Activated CD8-positive, alpha-beta memory T cell treated with anti-CD3 and anti-CD28 coated beads for 48 hours (primary cell): ENCODE results near the gene NANOS1.

Source experiments
- DNase-seq, 3 experiments: peaks; one replicate each; pipeline ENCODE4 v3.0.0-alpha.2; 2020; ENCODE audit warnings: low read depth in 2 of 3, low spot score in 2 of 3

NANOS1 gene

DNA sequence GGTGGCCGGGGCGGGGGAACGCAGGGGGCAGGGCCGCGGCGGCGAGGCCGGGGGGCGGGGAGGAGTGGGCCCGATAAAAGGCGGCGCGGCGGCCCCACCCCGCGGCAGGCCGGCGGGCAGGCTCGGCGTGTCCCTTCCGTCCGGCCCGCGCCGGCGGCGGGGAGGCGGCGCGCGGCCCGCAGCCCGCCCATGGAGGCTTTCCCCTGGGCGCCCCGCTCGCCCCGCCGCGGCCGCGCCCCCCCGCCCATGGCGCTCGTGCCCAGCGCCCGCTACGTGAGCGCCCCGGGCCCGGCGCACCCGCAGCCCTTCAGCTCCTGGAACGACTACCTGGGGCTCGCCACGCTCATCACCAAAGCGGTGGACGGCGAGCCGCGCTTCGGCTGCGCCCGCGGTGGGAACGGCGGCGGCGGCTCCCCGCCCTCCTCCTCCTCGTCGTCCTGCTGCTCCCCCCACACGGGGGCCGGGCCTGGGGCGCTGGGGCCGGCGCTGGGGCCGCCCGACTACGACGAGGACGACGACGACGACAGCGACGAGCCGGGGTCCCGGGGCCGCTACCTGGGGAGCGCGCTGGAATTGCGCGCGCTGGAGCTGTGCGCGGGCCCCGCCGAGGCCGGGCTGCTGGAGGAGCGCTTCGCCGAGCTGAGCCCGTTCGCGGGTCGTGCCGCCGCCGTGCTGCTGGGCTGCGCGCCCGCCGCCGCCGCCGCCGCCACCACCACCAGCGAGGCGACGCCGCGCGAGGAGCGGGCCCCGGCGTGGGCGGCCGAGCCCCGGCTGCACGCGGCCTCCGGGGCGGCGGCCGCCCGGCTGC, at the start of gene NANOS1:
Gene NANOS1 (plus strand): TSS at position 102 of the 808 bp plus-strand sequence. CDS start 88 bp downstream, at position 190.
- peak in 2 of 3 experiments; percentile 4 to 20 for DNase-seq

- DNase-seq, result no peak
These were observed 49.2 kb upstream of the NANOS1 start for GRCh38 chr10:118980135-118980865.

DNA sequence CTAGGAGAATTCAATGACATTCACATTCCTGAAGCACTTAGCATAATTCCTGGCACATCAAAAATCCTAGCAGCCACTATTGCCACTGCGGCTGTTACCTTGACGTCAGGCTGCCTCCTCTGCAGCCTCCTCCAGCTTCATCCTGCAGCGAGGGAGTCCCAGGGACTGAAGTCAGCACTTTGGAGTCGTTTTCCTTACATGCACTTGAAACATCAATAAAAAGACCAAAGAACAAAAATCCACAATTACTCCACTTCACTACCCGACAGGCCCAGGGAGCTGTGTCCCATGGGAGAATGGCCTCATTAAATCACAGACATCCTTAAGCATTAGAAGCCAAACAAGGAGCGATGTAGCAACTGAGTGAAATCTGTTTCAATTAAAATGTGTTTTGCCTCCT, 48.6 kb upstream of the NANOS1 start:
- no peak for DNase-seq

DNA sequence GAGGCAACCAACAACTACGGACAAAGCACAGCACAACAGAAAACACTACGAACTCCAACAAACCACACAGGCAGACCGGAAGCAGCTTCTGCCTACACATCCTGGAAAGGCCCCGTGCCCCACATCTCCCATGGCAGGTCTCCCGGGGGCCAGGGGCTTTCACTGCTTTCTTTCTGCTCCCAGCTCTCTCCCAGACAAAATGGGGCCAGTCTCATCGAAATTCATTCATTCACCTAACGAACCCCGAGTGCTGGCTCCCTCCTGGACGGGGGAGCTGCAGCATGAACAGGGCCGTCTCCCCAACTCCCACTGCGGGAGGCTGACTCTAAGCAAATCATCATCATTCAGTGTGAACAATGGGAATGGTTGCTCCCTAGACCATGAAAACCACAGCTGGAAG, 47.6 kb upstream of the NANOS1 start:
- no peak for DNase-seq

DNA sequence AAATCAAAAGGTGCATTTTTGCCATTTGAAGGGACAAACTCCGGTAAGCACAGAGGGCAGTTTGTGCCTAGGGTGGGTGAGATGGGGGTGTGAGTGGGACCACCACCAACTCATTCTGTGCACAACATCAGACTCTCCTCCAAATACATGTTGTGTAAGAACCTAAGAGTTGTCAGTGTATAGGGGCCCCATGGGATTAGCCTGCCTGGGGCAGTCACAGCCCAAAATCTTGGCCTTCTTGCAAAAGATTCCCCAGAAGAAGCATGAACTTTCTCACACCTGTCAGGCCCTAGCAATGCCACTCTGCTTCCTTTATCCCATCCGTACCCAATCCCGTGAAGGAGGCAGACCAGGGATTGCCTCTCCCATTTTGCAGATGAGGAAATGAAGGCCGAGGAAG, 47.1 kb upstream of the NANOS1 start:
- DNase-seq, result no peak

- no peak for DNase-seq
These were observed 46.3 kb upstream of the NANOS1 start for GRCh38 chr10:118983263-118983662.

DNA sequence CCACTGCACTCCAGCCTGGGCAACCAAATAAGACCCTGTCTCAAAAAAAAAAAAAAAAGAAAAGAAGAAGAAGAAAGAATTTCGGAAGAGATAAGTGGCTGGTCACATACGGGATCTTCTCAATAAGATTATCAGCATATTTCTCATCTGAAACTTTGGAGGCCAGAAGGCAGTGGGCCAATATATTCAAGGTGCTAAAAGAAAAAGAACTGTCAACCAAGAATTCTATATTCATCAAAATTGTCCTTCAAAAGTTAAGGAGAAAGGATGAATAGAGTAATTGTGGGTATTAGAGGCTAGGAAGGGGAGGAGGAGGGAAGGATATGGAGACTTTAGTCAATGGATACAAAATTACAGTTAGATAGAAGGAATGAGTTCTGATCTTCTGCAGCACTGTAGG, 43.9 kb upstream of the NANOS1 start:
- no peak for DNase-seq

DNA sequence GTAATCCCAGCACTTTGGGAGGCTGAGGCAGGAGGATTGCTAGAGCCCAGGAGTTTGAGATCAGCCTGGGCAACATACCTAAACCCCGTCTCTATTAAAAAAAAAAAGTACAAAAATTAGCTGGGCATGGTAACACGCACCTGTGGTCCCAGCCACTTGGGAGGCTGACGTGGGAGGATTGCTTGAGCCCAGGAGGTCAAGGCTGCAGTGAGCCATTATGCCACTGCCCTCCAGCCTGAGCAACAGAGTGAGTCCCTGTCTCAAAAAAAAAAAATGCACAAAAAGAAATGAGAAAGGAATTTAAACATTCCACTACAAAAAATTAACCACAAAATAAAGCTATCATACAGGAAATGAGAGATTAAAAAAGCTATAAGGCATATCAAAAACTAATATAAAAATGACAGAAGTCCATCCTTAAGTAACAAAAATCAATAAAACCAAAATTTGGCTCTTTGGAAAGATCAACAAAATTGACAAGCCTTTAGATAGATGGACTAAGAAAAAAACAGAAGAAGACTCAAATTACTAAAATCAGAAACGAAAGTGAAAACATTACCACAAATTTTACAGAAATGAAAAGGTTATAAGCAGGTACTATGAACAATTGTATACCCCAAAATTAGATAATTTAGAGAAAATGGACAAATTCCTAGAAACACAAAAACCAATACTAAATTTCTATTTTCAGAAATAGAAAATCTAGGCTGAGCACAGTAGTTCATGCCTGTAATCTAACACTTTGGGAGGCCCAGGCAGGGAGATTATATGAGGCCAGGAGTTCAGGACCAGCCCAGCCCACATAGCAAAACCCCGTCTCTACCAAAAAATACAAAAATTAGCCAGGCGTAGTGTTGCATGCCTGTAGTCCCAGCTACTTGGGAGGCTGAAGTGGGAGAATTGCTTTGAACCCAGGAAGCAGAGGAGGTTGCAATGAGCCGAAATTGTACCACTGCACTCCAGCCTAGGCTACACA, 42.4 kb upstream of the NANOS1 start:
- DNase-seq, result no peak

DNA sequence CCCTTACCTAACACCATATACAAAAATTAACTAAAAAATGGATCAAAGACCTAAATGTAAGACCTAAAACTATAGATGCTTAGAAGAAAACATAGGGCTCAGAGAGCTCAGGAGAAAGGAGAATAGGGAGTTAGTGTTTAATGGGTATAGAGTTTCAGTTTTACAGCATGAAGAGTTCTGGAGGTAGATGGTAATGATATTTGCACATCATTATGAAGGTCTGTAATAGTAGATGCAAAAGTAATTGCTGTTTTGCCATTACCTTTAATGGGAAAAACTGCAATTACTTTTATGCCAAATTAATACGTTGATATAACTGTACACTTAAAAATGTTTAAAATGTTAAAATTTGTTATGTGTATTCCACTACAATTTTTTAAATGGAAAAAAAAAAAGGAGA, 39.2 kb upstream of the NANOS1 start:
- no peak for DNase-seq

DNA sequence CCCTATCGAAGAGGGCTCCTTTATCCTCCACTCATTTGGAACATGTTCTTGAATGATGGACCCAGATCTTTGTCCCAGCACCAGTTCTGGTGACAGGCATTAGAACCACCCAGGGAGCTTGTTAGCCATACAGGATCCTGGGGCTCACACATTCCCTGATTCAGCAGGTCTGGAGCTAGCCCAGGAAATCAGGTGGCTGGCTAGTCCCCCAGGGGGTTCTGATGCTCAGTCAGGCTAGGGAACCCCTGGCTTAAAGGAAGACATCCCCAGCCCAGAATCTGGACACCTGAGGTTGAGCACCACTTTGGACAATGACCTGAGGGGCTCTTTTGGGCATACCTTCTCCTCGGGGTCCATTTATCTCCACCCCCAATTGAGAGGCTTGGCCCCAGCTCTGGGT, 37.0 kb upstream of the NANOS1 start:
- no peak for DNase-seq

DNA sequence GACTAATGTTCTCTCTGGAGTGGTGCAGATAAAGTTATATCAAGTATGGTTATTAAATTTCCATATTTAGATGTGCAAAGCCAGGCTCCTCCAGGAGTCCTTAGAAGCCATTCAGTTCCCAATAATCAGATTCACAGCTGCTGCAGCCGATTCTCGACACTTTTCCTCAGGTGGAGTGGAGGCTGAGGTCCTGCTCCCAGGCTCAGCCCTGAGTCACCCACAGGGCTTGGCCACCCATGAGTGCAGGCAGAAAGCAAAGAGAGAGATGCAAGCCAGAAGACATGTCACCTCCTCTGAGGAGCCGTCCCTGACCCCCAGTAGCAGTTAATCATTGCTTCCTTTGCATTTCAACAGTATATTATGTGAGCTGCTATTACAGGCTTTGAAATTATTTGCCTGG, 36.3 kb upstream of the NANOS1 start:
- no peak for DNase-seq

DNA sequence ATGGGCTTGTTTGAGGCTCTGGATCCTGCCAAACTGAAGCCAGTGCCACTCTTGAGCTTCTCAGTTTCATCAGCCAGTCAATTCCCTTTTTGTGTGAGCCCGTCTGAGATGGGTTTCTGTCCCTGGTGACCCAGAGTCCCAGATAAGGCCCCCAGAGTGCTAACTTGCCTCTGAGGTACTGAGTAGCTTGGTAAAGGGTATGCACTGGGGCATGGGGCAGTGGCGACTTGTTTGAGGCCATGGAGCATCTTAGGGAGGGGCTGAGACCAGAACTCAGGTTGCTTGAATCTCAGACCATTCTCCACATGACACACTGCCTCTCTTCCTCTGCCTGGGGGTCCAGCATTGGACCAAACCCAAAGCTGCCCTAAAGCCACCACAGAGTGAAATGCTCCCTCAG, 35.2 kb upstream of the NANOS1 start:
- no peak for DNase-seq

DNA sequence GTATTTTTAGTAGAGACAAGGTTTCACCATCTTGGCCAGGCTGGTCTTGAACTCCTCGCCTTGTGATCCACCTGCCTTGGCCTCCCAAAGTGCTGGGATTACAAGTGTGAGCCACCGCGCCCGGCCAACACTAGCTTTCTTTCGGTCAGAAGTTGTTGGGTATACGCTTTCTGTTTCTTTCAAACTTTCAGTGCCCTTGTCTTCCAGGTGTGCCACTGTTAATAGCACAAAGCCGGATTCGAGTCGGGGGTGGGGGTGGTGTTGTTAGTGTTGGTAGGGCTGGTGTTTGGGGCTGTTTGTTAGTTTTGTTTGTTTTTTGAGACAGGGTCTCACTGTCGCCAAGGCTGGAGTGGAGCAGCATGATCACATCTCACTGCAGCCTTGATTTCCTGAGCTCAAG, 33.8 kb upstream of the NANOS1 start:
- no peak for DNase-seq

GRCh38 chr10:118997379-118997778, 32.1 kb upstream of the NANOS1 start:
- DNase-seq, result no peak

DNA sequence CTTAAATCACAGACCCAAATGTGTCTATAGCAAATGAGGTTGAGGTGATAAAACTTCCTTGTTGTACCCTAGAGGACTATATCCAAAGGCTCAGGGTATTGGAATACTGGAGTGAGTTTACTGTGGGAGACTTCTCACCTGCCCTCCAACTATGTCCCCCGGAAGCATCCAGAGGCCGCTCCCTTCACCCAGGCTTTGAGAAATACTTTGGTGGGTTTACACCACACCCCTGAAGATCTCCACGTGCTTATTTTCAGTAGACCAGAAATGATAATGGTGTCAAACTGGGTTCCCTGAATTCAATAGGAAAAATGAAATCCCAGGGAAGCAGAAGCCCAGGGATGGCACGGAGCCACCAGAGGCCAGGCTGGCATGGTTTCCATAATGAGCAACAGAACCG, 31.3 kb upstream of the NANOS1 start:
- no peak for DNase-seq

DNA sequence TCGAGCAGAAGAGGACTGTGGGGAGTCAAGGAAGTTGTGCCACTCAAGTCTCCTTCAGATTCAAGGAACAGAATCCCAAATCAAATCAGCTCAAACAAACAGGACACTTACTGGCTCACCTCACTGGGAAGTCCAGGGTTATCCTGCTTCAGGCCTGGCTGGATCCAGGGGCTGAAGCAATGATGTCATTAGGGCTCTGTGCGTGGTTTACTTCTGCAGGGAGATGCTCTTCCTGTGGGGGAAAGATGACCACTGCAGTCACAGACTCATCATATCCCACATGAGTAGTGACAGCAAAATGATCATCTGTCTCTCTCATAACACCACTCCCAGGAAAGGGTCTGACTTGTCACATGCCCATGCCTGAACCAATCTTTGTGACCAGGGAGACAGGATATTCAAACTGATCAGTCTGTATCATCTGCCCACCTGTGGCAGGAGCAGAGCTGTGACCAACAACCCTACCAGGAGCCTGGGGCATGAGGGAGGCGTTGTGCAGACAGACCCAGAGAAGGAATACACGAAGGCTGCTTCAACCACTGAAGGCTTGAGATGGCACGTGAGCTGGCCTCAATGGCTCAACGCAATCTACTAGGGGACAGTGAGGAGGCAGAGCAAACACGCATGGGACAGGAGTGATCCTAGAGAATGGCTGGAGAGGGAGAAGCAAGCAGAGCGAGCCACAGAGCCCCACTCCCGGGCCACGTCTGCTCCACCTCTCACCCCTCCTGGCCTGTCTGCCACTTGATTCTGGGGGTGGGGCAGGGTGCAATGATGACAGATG, 27.6 kb upstream of the NANOS1 start:
- DNase-seq, result no peak

GRCh38 chr10:119003572-119004289, 25.8 kb upstream of the NANOS1 start:
- no peak for DNase-seq

- no peak for DNase-seq
These were observed 24.0 kb upstream of the NANOS1 start for GRCh38 chr10:119005362-119006043.

DNA sequence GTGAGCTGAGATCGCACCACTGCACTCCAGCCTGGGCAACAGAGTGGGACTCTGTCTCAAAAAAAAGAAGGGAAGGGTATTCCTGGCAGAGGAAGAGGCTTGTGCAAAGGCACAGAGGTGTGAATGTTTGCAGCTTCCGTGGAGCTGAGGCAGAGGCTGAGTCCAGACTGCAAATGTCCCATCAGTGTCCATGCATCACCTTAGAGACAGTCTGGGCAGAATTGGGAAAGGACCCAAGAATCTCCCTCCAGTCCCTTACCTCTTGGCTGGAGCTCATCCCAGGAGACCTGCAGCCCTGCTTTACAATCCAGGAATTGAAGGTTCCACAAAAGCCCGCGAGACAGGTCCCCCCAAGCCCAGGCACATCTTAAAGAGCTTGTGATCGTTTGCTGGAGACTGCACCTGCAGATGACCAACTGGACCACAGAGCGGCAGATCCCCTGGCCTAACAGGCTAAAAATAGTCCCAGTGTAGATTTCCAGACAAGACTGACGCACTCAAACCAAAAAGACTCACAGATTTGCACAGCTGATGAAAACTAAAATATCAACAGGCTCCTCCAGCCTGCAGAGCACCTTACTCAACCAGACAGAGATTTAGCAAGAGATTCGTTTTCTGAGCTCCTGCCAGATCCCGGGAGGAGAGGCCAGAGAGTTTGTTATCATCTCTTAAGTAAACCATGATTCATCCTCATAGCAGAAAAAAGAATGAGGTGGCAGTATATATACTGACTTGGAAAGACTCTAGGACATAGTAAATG, 22.9 kb upstream of the NANOS1 start:
- no peak for DNase-seq
